ENCODE data around the gene KATNB1.
A peak's percentile ranks its signal among the peaks of the same experiment; 100 is the strongest.

The KATNB1 gene, protein sequence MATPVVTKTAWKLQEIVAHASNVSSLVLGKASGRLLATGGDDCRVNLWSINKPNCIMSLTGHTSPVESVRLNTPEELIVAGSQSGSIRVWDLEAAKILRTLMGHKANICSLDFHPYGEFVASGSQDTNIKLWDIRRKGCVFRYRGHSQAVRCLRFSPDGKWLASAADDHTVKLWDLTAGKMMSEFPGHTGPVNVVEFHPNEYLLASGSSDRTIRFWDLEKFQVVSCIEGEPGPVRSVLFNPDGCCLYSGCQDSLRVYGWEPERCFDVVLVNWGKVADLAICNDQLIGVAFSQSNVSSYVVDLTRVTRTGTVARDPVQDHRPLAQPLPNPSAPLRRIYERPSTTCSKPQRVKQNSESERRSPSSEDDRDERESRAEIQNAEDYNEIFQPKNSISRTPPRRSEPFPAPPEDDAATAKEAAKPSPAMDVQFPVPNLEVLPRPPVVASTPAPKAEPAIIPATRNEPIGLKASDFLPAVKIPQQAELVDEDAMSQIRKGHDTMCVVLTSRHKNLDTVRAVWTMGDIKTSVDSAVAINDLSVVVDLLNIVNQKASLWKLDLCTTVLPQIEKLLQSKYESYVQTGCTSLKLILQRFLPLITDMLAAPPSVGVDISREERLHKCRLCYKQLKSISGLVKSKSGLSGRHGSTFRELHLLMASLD

DNA sequence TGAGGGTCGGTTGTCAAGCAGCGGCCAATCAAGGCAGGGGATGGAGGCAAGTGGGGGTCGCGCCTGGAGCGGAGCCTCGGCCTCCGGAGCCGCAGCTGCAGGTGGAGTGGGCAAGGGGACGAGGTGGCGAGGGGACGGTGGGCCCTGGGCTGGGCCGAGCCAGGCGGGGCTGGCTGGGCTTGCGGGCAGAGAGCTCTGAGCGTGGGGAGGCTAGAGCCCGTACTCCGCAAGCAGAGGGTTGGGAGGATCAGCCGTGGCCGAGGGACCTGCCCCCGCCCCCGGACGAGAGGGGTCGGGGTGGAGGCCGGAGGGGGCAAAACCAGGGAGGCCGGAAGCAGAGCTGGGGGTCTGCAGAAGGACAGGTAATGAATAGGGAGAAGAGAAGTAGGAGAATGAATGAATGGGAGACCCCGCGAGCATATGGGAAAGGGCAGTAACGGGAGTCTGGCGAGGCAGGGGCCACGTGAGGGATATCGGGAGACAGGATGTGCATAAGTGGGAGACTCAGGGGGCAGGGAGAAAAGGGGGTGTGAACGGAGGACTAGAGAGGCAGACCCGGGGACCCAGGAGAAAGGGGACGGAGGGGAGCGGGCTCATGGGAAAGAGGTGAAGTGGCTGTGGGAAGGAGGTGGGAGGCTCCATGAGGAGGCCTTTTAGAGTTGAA is at the start of gene KATNB1:
Gene KATNB1 (plus strand): TSS at position 16 of the 664 bp plus-strand sequence. CDS start 1,474 bp downstream, outside the sequence.
- H3K27me3 Mint-ChIP-seq = no peaks in the 10 kb centered on the region
- peaks cover 24% of the 10 kb centered on the region for H3K4me1 Mint-ChIP-seq (ENCODE audit: low read depth)
- H3K4me3 Mint-ChIP-seq = peak within 1 kb of the TSS; percentile 94
- H3K9me3 Mint-ChIP-seq (ENCODE audit: low read depth) = no peaks in the 10 kb centered on the region
- peaks cover 4% of the 10 kb centered on the region for H3K36me3 Mint-ChIP-seq
- peak within 1 kb of the TSS; percentile 98 for H3K27ac Mint-ChIP-seq

GRCh38 chr16:57686577-57686976 is 49.0 kb upstream of the KATNB1 start:
- Mint-ChIP-seq H3K27ac (no peak overlapping the region), H3K9me3 (ENCODE audit: low read depth) (no peaks in the 10 kb centered on the region)

GRCh38 chr16:57687363-57687929 is 48.1 kb upstream of the KATNB1 start:
- H3K4me1 Mint-ChIP-seq (ENCODE audit: low read depth) = peaks cover 18% of the 10 kb centered on the region
- no peak overlapping the region for H3K4me3 Mint-ChIP-seq
- H3K36me3 Mint-ChIP-seq = no peaks in the 10 kb centered on the region
- no peaks in the 10 kb centered on the region for H3K9me3 Mint-ChIP-seq (ENCODE audit: low read depth)
- peak overlapping the region; percentile 47 for H3K27ac Mint-ChIP-seq
- no peaks in the 10 kb centered on the region for H3K27me3 Mint-ChIP-seq

More at GRCh38 chr16:57686577-57686976, 49.0 kb upstream of the KATNB1 start:
- Mint-ChIP-seq H3K4me1 (ENCODE audit: low read depth) (peaks cover 18% of the 10 kb centered on the region), H3K36me3 (no peaks in the 10 kb centered on the region), H3K27me3 (no peaks in the 10 kb centered on the region), H3K4me3 (no peak overlapping the region)

DNA sequence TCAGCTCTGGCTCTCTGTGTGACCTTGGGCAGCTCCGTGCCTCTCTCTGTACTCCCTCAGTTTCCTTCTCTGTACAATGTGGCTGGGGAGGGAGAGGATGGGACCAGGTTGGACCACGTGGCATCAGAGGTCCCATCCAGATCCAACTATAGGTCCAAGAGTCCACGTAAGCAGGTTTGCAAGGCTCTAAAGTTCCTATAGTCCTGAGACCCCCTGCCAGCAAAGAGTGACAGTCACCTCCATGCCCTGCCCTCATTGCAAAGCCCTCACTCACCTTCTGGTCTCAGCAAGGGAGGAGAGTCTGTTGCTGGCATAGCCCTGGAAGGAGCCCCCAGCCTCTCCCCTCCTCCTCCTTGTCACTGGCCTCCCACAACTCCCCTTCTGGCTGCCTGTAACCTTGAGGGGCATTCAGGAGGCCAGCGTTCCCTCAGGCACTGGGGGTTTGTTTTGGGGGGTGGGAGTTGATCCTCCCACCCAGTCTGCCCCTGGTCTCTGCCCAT is 47.0 kb upstream of the KATNB1 start:
- Mint-ChIP-seq H3K9me3 (ENCODE audit: low read depth) (no peaks in the 10 kb centered on the region), H3K27me3 (no peaks in the 10 kb centered on the region), H3K4me3 (no peak overlapping the region), H3K4me1 (ENCODE audit: low read depth) (peaks cover 18% of the 10 kb centered on the region), H3K36me3 (no peaks in the 10 kb centered on the region), H3K27ac (peak overlapping the region; percentile 22)

DNA sequence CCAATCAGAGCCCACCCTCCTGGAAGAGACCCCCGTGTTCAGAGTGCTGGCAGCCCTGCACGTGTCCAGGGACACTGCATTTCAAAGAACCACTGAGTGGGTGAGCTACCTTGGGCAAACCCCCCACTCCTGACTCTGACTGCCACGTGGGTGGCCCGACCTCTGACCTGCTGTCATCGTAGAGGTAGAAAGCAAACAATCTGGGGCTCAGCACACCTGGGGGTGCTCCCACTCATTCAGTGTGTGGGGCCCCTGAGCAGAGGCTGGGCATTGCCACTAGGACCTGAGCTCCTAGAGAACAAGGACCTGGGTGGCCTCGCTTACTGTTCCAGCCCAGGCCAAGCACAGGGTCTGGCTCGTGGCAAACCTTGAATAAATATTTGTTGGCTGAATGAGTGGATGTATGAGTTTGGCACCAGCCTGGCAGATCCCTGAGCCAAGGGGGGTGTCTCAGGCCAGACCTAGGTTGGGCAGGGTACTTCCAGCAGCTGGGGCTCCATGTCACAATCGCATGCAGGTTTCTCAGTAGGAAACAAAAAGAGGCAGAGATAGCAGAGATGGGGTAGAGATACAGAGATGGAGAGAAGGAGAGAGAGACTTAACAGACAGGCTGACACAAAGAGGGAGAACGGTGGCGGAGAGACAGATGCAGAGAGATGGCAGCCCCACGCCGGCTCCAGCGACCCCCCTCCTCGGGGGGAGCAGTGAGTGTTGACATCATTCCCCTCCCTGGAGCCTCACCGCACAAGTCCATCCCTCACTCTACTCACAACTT is 46.4 kb upstream of the KATNB1 start:
- Mint-ChIP-seq H3K36me3 (no peaks in the 10 kb centered on the region), H3K4me3 (peak overlapping the region; percentile 56), H3K27me3 (no peaks in the 10 kb centered on the region), H3K27ac (peak overlapping the region; percentile 84), H3K9me3 (ENCODE audit: low read depth) (no peaks in the 10 kb centered on the region), H3K4me1 (ENCODE audit: low read depth) (peaks cover 18% of the 10 kb centered on the region)

DNA sequence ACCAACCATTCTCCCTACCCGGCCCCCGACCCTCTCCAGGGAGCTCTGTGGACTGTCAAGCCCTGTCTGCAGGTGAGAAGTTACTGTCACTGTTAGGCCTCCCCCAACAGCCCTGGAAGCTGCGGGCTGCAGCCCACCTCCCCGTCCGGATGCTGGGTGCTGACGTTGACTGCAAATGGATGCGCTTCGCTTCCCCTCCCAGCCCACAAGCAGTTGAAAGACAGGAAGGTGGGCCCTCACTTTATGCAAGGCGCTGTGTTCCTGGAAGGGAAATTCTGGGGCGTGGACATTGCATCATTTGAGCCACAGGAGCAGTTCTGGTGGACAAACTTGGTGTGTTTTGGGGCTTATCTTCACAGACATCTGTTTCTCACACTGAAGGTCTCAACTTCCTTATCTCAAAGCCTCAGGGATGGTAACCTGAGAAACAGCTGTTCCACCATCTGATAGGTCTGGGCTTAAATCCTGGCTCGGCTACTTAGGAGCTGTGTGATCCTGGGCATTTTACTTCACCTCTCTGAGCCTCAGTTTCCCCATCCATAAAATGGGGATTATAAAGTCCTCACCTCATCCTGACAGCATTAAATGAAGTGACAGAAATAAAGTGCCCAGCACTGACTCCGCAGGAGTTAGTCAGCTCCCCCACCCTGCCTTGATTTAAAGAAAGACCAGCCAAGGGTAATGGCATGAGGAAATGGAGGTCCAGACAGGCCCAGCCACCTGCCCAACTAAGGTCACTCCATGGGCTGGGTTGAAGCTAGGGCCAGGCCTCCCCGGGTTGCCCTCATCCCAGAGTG is 45.6 kb upstream of the KATNB1 start:
- peaks cover 23% of the 10 kb centered on the region for H3K4me1 Mint-ChIP-seq (ENCODE audit: low read depth)
- peak overlapping the region; percentile 56 for H3K4me3 Mint-ChIP-seq
- H3K36me3 Mint-ChIP-seq = no peaks in the 10 kb centered on the region
- H3K9me3 Mint-ChIP-seq (ENCODE audit: low read depth) = no peaks in the 10 kb centered on the region
- peak overlapping the region; percentile 84 for H3K27ac Mint-ChIP-seq
- no peaks in the 10 kb centered on the region for H3K27me3 Mint-ChIP-seq

DNA sequence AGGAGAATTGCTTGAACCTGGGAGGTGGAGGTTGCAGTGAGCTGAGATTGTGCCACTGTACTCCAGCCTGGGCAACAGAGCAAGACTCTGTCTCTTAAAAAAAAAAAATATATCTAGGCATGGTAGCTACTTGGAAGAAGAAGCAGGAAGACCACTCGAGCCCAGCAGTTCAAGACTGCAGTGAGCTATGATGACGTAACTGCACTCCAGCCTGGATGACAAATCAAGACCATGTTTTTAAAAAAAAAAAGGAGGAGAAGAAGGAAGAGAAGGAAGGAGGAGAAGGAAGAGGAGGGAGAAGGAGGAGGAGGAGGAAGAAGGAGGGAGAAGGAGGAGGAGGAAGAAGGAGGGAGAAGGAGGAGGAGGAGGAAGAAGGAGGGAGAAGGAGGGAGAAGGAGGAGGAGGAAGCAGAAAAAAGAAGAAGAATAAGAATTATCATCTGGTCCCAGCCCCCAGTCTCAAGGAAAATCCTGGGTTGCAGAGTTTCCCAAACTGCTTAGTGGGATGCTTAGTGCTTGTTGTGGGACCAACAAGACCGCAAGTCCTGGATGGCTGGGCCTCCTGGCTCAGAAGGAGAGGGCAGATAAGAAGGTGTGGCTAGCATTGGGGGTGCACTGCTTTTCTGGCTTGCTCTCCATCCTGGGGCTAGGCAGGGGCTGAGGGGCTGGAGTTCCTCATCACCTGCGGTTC is 44.6 kb upstream of the KATNB1 start:
- Mint-ChIP-seq H3K9me3 (ENCODE audit: low read depth) (no peaks in the 10 kb centered on the region), H3K4me1 (ENCODE audit: low read depth) (peaks cover 28% of the 10 kb centered on the region), H3K27me3 (no peaks in the 10 kb centered on the region), H3K4me3 (no peak overlapping the region), H3K36me3 (no peaks in the 10 kb centered on the region), H3K27ac (no peak overlapping the region)

GRCh38 chr16:57692636-57693035 is 42.9 kb upstream of the KATNB1 start:
- no peaks in the 10 kb centered on the region for H3K36me3 Mint-ChIP-seq
- H3K4me1 Mint-ChIP-seq (ENCODE audit: low read depth) = peaks cover 28% of the 10 kb centered on the region
- no peak overlapping the region for H3K4me3 Mint-ChIP-seq
- no peaks in the 10 kb centered on the region for H3K9me3 Mint-ChIP-seq (ENCODE audit: low read depth)
- H3K27ac Mint-ChIP-seq = no peak overlapping the region
- no peaks in the 10 kb centered on the region for H3K27me3 Mint-ChIP-seq

DNA sequence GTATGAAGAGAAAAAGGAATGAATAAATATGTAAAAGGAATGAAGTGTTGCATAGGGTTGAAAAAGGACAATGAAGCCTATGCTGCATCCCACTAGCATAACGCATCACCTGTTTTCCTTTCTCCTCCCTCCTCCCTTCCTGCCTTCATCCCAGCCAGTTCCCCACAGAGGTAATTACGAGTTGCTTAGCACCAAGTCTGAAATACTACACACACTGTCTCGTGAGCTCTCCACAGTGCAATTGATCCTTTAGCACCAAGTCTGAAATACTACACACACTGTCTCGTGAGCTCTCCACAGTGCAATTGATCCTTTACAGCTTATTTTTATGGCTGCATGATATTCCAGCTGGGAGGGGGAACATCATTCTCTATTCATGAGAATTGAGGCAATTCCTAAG is 42.0 kb upstream of the KATNB1 start:
- Mint-ChIP-seq H3K4me1 (ENCODE audit: low read depth) (peaks cover 26% of the 10 kb centered on the region), H3K27ac (no peak overlapping the region), H3K27me3 (no peaks in the 10 kb centered on the region), H3K36me3 (no peaks in the 10 kb centered on the region), H3K9me3 (ENCODE audit: low read depth) (no peaks in the 10 kb centered on the region), H3K4me3 (no peak overlapping the region)

DNA sequence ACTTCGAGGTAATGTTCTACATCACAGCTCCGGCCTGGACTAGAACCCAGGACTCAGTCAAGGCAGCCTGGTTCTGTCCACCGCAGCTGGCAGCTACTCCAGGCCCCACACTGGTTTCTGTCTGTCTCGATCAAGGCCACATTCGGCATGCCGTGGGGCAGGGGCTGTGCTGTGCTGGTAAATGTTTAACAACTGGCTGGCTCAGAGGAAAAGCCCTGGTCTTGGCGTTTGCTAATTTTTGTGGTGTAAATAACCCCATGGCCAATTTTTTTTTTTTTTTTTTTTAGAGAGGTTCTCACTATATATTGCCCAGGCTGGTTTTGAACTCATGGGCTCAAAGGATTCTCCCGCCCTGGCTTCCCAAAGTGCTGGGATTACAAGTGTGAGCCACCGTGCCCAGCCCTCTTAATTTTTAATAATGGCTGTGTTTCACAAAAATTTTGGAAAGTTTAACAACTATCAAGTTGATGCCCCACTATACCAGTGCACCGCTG is 41.3 kb upstream of the KATNB1 start:
- no peak overlapping the region for H3K4me3 Mint-ChIP-seq
- no peaks in the 10 kb centered on the region for H3K36me3 Mint-ChIP-seq
- no peak overlapping the region for H3K27ac Mint-ChIP-seq
- H3K4me1 Mint-ChIP-seq (ENCODE audit: low read depth) = peaks cover 21% of the 10 kb centered on the region
- no peaks in the 10 kb centered on the region for H3K9me3 Mint-ChIP-seq (ENCODE audit: low read depth)
- no peaks in the 10 kb centered on the region for H3K27me3 Mint-ChIP-seq

GRCh38 chr16:57694725-57695679 is 40.6 kb upstream of the KATNB1 start, which contains the start of gene DRC7:
TSS of gene DRC7 (plus strand) at chr16:57694806. CDS start at chr16:57697950, 3,144 bp downstream.
- Mint-ChIP-seq H3K27ac (no peak within 1 kb of the TSS), H3K4me3 (peak within 1 kb of the TSS; percentile 60), H3K27me3 (no peaks in the 10 kb centered on the region), H3K4me1 (ENCODE audit: low read depth) (peaks cover 13% of the 10 kb centered on the region), H3K9me3 (ENCODE audit: low read depth) (no peaks in the 10 kb centered on the region), H3K36me3 (no peaks in the 10 kb centered on the region)

DNA sequence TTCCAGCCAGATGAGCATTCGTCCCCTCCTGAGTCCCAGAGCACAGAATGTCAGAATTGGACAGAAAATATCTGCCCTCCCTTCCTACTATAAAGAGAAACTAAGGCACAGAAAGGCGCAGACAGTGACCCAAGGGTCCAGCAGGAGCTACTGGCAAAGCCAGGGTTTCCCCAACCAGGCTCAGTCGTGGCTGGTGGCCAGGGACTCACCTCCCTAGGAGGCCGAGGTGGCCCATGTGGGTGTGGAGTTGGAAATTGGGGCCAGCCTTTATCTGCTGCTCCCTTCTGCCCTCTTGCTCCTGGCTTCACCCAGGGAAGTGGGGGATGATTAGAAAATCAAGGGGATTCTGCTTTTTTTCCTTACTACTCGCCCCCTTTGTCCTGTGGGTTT is 39.9 kb upstream of the KATNB1 start:
- no peak overlapping the region for H3K27ac Mint-ChIP-seq
- no peaks in the 10 kb centered on the region for H3K27me3 Mint-ChIP-seq
- no peaks in the 10 kb centered on the region for H3K9me3 Mint-ChIP-seq (ENCODE audit: low read depth)
- H3K36me3 Mint-ChIP-seq = no peaks in the 10 kb centered on the region
- no peak overlapping the region for H3K4me3 Mint-ChIP-seq
- peaks cover 10% of the 10 kb centered on the region for H3K4me1 Mint-ChIP-seq (ENCODE audit: low read depth)

Measured in activated naive CD8-positive, alpha-beta T cell (primary cell).